ENCODE results near the gene ARVCF. TPM values are rescaled to one million over a fixed set of nuclear protein-coding genes. Genes with fewer than 3 reads are reported as not detected.
A peak's percentile ranks its signal among the peaks of the same experiment; 100 is the strongest.

Gene ARVCF
- total RNA-seq, 1 donor from 2014 or later, result 101 TPM

- no peak overlapping the region for H3K27ac Mint-ChIP-seq
- H3K36me3 Mint-ChIP-seq (ENCODE audit: insufficient read depth), result no peaks in the 10 kb centered on the region
- no peaks in the 10 kb centered on the region for H3K9me3 Mint-ChIP-seq (ENCODE audit: low read depth)
Measured at GRCh38 chr22:20017622-20017958, 967 bp upstream of the ARVCF start.

DNA sequence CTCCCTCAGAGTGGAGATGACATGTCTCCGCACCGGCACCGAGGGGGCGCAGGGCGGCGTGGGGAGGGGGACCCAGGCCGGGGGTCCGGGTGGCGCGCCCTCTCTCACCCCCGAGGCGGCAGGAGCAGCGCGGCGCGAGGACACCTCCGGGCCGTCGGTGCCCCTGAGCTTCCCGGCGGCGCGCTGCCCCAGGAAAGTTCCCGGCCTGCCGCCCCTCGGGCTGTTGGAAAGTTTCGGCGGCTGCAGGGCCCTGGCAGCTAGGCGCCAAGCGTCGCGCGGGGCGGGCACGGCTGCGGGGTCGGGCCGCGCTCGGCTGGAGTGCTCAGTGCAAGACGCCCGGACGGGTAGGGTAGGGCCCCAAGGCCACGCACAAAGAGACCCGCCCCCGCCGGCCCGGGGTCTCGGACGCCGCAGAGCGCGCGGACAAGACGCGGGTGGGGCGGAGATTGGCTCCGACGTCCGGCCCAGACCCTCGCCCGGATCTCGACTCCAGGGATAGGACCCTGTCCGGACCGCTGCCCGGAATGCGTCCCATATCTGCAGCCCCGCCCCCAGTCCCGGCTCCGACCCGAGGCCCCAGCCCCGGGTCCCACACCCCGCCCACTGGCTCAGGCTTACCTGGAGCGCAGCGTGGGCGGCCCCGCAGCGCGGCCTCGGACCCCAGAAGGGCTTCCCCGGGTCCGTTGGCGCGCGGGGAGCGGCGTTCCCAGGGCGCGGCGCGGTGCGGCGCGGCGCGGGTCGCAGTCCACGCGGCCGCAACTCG lies 471 bp downstream of the ARVCF start:
- H3K4me3 Mint-ChIP-seq (ENCODE audit: low read depth), result no peak overlapping the region
- peaks cover 44% of the 10 kb centered on the region for H3K27me3 Mint-ChIP-seq

More at GRCh38 chr22:20017622-20017958, 967 bp upstream of the ARVCF start:
- peaks cover 44% of the 10 kb centered on the region for H3K27me3 Mint-ChIP-seq
- peak overlapping the region; percentile 74 for H3K4me3 Mint-ChIP-seq (ENCODE audit: low read depth)
- no peak for TF ChIP-seq CTCF (IDR thresholded peaks at IDR 0.05; ENCODE audit: unreplicated experiment)
- H3K4me1 Mint-ChIP-seq (ENCODE audit: low read depth), result peaks cover 10% of the 10 kb centered on the region
- DNase-seq (ENCODE audit: low spot score, unreplicated experiment), result no peak

DNA sequence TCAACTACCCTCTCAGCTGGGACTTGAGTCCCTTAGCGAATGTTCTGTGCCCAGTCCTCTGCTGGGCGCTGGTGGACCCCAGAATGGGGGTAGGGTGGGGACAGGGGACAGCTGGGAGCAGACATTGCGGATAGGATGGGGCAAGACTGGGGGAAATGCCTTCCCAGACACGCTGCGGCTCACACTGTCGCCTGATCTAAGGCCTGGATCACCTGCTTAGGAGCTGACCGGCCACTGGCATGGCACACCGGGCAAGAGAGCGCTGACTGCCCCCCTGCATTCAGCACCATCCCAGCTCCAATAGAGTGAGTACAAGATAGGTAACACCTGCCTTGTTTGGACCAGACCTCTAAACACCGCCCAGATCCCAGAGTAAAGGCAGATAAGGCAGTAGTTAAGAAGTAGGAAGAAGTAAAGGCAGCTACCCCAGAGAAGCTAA lies 1.4 kb downstream of the ARVCF start:
- Mint-ChIP-seq H3K36me3 (ENCODE audit: insufficient read depth) (no peaks in the 10 kb centered on the region), H3K4me3 (ENCODE audit: low read depth) (peak overlapping the region; percentile 63), H3K4me1 (ENCODE audit: low read depth) (peaks cover 2% of the 10 kb centered on the region), H3K27ac (no peak overlapping the region), H3K9me3 (ENCODE audit: low read depth) (no peaks in the 10 kb centered on the region), H3K27me3 (peaks cover 44% of the 10 kb centered on the region)
- no peak for DNase-seq (ENCODE audit: low spot score, unreplicated experiment)
- no peak for TF ChIP-seq CTCF (IDR thresholded peaks at IDR 0.05; ENCODE audit: unreplicated experiment)

More for the DNA sequence above, 471 bp downstream of the ARVCF start:
- H3K36me3 Mint-ChIP-seq (ENCODE audit: insufficient read depth), result no peaks in the 10 kb centered on the region
- H3K9me3 Mint-ChIP-seq (ENCODE audit: low read depth), result no peaks in the 10 kb centered on the region
- peaks cover 4% of the 10 kb centered on the region for H3K4me1 Mint-ChIP-seq (ENCODE audit: low read depth)
- no peak overlapping the region for H3K27ac Mint-ChIP-seq
- DNase-seq (ENCODE audit: low spot score, unreplicated experiment), result peak; percentile 31
- no peak for TF ChIP-seq CTCF (IDR thresholded peaks at IDR 0.05; ENCODE audit: unreplicated experiment)

DNA sequence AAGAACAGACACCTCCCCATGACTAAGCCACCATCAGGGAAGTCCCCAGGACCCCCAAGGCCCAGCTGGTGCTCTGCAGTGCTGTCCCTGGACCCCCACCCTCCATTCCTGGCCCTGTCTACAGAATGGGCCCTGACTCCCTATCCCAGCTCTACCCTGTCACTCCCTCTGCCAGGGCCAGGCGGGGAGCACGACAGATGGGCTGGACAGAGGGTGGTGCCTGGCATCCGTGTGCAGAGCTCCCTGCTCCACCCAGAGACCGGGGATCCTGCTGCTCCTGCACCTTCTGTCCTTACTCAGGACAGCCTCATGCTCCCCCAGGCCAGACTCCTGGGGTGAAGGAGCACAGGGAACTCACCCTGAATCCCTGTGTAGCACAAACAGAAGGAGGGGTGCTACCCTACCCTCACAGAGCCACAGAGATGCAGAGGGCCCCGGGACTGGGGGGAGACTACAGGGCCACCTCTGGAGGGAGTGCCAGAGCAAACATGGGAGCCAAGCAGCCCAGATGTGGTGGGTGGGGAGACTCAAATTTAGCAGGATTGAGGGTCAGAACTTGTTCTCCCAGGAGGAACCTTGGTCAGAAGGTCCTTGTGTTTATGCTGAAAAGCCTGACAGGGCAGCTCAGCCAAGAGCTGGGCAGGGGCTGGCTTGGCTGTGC lies 2.0 kb downstream of the ARVCF start:
- no peak for TF ChIP-seq CTCF (IDR thresholded peaks at IDR 0.05; ENCODE audit: unreplicated experiment)
- H3K4me3 Mint-ChIP-seq (ENCODE audit: low read depth), result no peak overlapping the region
- DNase-seq (ENCODE audit: low spot score, unreplicated experiment), result no peak
- H3K9me3 Mint-ChIP-seq (ENCODE audit: low read depth), result no peaks in the 10 kb centered on the region
- no peaks in the 10 kb centered on the region for H3K36me3 Mint-ChIP-seq (ENCODE audit: insufficient read depth)
- peaks cover 39% of the 10 kb centered on the region for H3K27me3 Mint-ChIP-seq
- H3K27ac Mint-ChIP-seq, result no peak overlapping the region
- peaks cover 2% of the 10 kb centered on the region for H3K4me1 Mint-ChIP-seq (ENCODE audit: low read depth)

GRCh38 chr22:20013382-20013871 lies 3.2 kb downstream of the ARVCF start:
- Mint-ChIP-seq H3K4me1 (ENCODE audit: low read depth) (peaks cover 2% of the 10 kb centered on the region), H3K36me3 (ENCODE audit: insufficient read depth) (no peaks in the 10 kb centered on the region), H3K27ac (no peak overlapping the region), H3K4me3 (ENCODE audit: low read depth) (no peak overlapping the region), H3K27me3 (peaks cover 30% of the 10 kb centered on the region), H3K9me3 (ENCODE audit: low read depth) (no peaks in the 10 kb centered on the region)
- TF ChIP-seq CTCF (IDR thresholded peaks at IDR 0.05; ENCODE audit: unreplicated experiment), result peak; percentile 85
- peak; percentile 78 for DNase-seq (ENCODE audit: low spot score, unreplicated experiment)
